ENCODE measurements around the gene ABO. TPM values are rescaled to one million over a fixed set of nuclear protein-coding genes. Genes with fewer than 3 reads are reported as not detected.
"Not testable (repeated sequence)": the region's sequence is repeated elsewhere in the genome, so short reads cannot be mapped to it uniquely, and the experiment has no call there.

The ABO gene
- total RNA-seq, 1 donor from 2014 or later = 2.3 TPM

DNA sequence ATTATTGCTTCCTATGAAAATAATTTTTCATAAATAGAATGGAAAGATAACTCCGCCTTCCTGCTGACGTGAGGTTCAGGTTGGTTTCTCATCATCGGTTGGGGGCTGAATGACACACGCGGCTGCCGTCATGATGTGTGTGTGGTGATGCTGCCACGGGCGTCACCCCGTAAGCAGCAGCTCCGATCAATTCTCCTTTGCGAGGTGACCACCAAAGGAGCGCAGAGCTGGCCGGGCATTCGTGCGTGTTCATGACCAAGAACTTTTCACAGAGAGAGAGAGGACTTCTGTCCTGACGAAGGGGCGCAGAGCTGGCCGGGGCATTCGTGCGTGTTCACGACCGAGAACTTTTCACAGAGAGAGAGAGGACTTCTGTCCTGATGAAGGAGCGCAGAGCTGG, 30.7 kb upstream of the ABO start:
- peaks cover 60% of the 10 kb centered on the region for H3K27me3 ChIP-seq (ENCODE audit: low read depth)
- TF ChIP-seq, protein P1, sequence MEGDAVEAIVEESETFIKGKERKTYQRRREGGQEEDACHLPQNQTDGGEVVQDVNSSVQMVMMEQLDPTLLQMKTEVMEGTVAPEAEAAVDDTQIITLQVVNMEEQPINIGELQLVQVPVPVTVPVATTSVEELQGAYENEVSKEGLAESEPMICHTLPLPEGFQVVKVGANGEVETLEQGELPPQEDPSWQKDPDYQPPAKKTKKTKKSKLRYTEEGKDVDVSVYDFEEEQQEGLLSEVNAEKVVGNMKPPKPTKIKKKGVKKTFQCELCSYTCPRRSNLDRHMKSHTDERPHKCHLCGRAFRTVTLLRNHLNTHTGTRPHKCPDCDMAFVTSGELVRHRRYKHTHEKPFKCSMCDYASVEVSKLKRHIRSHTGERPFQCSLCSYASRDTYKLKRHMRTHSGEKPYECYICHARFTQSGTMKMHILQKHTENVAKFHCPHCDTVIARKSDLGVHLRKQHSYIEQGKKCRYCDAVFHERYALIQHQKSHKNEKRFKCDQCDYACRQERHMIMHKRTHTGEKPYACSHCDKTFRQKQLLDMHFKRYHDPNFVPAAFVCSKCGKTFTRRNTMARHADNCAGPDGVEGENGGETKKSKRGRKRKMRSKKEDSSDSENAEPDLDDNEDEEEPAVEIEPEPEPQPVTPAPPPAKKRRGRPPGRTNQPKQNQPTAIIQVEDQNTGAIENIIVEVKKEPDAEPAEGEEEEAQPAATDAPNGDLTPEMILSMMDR (IDR thresholded peaks at IDR 0.05; ENCODE audit: borderline replicate concordance) = no peak
- H3K4me1 ChIP-seq = no peaks in the 10 kb centered on the region
- no peak for DNase-seq
- H3K27ac ChIP-seq (replicated peaks) = no peak overlapping the region
- no peak overlapping the region for H3K4me3 ChIP-seq
- no peaks in the 10 kb centered on the region for H3K9me3 ChIP-seq (replicated peaks)
- intact Hi-C loops (cut with micrococcal nuclease) = no loop called here
- H3K36me3 ChIP-seq = no peaks in the 10 kb centered on the region

DNA sequence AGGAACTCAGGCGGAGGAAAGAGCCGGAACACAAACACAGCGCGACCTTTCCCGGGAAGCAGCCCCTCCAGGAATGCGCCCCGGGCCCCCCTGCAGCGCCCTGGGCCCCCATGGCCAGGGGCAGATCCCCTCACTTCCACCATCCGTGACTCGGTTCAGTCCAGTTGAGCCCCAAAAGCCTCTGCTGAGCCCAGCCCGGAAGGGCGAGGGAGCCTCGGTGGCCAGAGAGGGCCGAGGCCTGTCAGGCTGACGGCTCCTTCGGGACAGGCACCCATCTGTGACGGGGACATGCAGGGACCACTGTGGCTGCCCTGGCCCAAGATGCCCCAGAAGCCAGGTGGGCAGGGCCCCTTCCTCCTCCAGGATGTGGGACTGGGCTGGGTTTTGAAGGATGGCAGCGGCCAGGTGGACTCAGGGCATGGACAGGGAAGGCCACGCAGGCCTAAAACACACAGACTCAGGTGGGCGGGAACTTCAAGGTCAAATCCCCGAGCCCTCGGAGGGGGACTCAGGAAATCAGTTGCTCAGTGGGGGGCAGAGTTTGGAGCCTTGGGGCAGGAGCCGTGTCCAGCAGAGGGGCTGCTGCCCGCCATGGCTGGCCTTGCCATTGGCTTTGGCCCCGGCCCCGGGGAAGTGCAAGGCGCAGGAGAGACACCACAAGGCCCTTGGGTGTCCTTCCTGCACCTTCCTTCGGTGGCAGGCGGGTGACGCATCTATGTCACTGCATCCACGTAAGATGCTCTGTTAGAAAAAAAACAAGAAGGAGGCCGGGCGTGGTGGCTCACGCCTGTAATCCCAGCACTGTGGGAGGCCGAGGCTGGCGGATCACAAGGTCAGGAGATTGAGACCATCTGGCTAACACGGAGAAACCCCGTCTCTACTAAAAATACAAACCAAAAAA, 29.7 kb upstream of the ABO start:
- DNase-seq = no peak
- no peaks in the 10 kb centered on the region for H3K36me3 ChIP-seq
- H3K4me1 ChIP-seq = no peaks in the 10 kb centered on the region
- no peak overlapping the region for H3K4me3 ChIP-seq
- H3K9me3 ChIP-seq (replicated peaks) = no peaks in the 10 kb centered on the region
- intact Hi-C loops (cut with micrococcal nuclease) = no loop called here
- TF ChIP-seq, protein P1 (IDR thresholded peaks at IDR 0.05; ENCODE audit: borderline replicate concordance) = no peak
- H3K27me3 ChIP-seq (ENCODE audit: low read depth) = peaks cover 62% of the 10 kb centered on the region
- no peak overlapping the region for H3K27ac ChIP-seq (replicated peaks)

DNA sequence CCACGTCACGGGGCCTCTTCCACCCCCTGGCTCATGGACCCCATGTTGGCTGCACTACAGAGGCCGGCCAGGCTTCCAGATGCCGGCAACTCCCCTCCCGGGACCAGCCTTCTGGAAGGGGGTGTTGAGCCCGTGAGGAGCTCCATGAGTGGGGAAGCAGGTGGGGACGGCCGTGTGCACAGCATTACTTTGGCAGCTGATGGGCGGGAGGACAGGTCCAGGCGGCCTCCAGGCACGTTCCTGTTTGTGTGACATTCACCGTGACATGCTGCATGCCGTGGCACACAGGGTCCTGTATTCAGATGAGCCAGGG, 29.1 kb upstream of the ABO start:
- Histone ChIP-seq H3K4me1 (no peaks in the 10 kb centered on the region), H3K4me3 (no peak overlapping the region), H3K9me3 (replicated peaks) (no peaks in the 10 kb centered on the region), H3K27ac (replicated peaks) (no peak overlapping the region), H3K27me3 (ENCODE audit: low read depth) (peaks cover 62% of the 10 kb centered on the region), H3K36me3 (no peaks in the 10 kb centered on the region)
- TF ChIP-seq, protein P1 (IDR thresholded peaks at IDR 0.05; ENCODE audit: borderline replicate concordance) = no peak
- intact Hi-C loops (cut with micrococcal nuclease) = no loop called here
- no peak for DNase-seq

DNA sequence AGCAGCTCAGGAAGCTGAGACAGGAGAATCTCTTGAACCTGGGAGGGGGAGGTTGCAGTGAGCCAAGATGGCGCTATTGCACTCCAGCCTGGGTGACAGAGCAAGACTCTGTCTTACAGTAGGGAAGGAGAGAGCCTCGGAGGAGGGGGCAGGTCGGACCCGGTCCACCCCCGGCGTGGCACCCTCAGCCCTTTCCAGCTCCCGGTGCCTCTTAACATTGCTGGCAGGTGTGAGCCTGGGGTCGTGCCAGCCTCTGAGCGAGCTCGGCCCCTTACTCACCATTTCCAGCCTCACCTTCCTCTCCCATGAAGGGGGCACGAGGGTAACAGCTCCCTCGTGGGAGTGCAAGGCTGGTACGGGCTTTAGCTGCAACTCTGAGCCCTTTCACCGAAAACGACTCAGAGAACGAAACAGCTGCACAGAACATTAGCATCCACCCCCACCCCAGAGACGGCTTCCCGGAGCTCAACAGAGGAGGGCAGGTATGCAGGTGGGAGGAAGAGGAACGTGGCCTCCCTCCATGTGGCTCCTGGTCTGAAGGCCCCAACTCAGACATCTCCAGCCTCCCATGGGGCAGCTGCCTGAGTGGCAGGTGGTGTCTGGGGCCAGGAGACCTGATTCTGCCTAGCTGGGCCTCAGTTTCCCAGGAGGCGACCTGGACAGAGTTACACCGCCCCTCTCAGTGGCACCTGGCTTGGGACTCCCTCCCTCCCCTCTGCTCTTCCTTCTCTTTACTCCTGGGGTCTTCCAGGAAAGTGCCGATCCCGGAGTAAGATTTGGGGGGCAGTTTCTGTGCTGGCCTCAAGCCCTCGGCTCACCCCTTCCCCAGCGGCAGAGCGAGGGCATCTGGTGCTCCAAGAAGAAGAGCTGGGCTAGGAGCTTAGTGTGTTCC, 28.5 kb upstream of the ABO start:
- Histone ChIP-seq H3K4me3 (no peak overlapping the region), H3K27me3 (ENCODE audit: low read depth) (peaks cover 67% of the 10 kb centered on the region), H3K9me3 (replicated peaks) (no peaks in the 10 kb centered on the region), H3K4me1 (no peaks in the 10 kb centered on the region), H3K27ac (replicated peaks) (no peak overlapping the region), H3K36me3 (no peaks in the 10 kb centered on the region)
- no peak for DNase-seq
- TF ChIP-seq, protein P1 (IDR thresholded peaks at IDR 0.05; ENCODE audit: borderline replicate concordance) = no peak
- intact Hi-C loops (cut with micrococcal nuclease) = no loop called here

DNA sequence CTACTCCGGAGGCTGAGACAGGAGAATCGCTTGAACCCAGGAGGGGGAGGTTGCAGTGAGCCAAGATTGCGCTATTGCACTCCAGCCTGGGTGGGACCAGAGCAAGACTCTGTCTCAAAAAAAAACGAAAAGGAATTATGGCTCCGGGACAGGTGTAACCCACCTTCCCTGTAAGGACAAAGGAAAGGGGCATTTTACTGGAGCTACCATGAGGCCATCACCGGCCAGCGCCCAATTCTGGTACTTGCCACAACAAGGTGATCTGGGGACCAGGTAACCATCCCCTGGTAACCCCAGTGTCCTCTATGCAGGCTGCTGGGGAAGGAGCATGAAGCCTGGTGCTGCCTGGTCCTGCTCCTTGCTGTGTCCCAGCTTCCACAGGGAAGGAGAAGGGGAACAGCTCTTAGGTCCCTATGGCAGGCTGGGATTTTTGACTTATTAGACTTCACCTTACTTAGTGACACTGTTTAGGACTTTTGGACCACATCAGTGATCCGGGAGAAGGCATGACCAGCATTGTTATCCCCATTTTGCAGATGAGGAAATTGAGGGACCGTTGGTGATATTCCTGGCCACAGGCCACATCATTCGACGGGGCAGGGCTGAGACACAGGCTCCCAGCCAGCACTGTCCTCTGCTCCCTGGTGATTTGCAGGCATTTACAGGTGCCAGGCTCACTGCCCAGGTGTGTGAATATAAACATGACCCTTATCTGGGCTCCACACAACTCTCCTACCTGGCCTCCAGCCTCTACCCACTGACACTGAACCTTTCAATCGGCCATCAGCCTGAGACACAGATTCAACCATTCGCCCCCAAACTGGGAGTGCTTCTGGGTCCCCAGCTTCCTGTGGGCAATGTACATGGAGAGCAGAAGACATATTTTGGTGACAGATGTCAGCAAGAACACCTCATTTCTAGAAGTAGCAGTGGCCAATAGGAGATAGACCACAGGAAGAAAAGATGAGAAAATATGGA, 26.5 kb upstream of the ABO start:
- Histone ChIP-seq H3K9me3 (replicated peaks) (no peaks in the 10 kb centered on the region), H3K4me3 (no peak overlapping the region), H3K27ac (replicated peaks) (no peak overlapping the region), H3K27me3 (ENCODE audit: low read depth) (peaks cover 76% of the 10 kb centered on the region), H3K4me1 (no peaks in the 10 kb centered on the region), H3K36me3 (no peaks in the 10 kb centered on the region)
- TF ChIP-seq, protein P1 (IDR thresholded peaks at IDR 0.05; ENCODE audit: borderline replicate concordance) = no peak
- no peak for DNase-seq
- intact Hi-C loops (cut with micrococcal nuclease) = no loop called here

DNA sequence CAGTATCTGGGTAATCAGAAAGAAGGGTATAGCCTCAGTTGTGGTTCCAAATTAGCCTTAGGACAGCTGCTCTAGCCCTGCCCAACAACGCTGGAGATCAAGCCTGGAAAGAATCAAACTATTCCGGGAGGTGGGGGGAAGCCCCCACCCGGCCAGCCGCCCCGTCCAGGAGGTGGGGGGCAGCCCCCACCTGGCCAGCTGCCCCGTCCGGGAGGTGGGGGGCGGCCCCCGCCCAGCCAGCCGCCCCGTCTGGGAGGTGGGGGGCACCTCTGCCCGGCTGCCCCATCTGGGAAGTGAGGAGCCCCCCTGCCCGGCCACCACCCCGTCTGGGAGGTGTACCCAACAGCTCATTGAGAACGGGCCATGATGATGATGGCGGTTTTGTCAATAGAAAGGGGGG, 25.0 kb upstream of the ABO start:
- H3K4me3 ChIP-seq; H3K4me1 ChIP-seq; H3K36me3 ChIP-seq; DNase-seq; H3K9me3 ChIP-seq (replicated peaks); intact Hi-C loops (cut with micrococcal nuclease); H3K27ac ChIP-seq (replicated peaks): not testable (repeated sequence)
- H3K27me3 ChIP-seq (ENCODE audit: low read depth) = peaks cover 85% of the 10 kb centered on the region

Data from left ventricle myocardium inferior (tissue), 1 donor.